Measurements from ENCODE around the gene MBNL2. TPM values are rescaled to one million over a fixed set of nuclear protein-coding genes. Genes with fewer than 3 reads are reported as not detected.

Gene MBNL2
- total and polyA plus RNA-seq, 4 donors = 13.3 to 108 (median 39.3) TPM

GRCh38 chr13:97346097-97346496 is 124.0 kb downstream of the MBNL2 start:
- 95 to 97% methylated on average over 2 of the region's 2 CpGs for WGBS, 2 donors
- DNase-seq = no peak
- H3K27me3 ChIP-seq (ENCODE audit: control insufficient read depth in 3 of 3, insufficient read depth in 3 of 3, low read length in 2 of 3) = no peaks in the 10 kb centered on the region
- H3K27ac ChIP-seq (ENCODE audit: low read depth in 1 of 2, low read length in 1 of 2) = no peak overlapping the region
- peaks cover 0 to 19% (median 3%) of the 10 kb centered on the region in 5 donors for H3K4me1 ChIP-seq (ENCODE audit: control insufficient read depth in 5 of 5, insufficient read depth in 5 of 5, low read length in 5 of 5)
- no peak for ATAC-seq (ENCODE audit: insufficient read depth, low FRiP score)
- peaks cover 13 to 51% (median 27%) of the 10 kb centered on the region in 4 donors for H3K36me3 ChIP-seq (ENCODE audit: control insufficient read depth in 4 of 4, insufficient read depth in 4 of 4, low read length in 4 of 4)
- no peak for TF ChIP-seq CTCF (IDR thresholded peaks at IDR 0.05; ENCODE audit: control extremely low read depth, extremely low read depth)
- H3K9me3 ChIP-seq (ENCODE audit: control insufficient read depth in 4 of 4, insufficient read depth in 3 of 4, low read length in 3 of 4) = peaks cover 0 to 3% (median 0%) of the 10 kb centered on the region in 4 donors
- H3K4me3 ChIP-seq = no peak overlapping the region
- no peak overlapping the region for H3K9ac ChIP-seq (ENCODE audit: insufficient read depth in 1 of 2, low read length in 2 of 2)

DNA sequence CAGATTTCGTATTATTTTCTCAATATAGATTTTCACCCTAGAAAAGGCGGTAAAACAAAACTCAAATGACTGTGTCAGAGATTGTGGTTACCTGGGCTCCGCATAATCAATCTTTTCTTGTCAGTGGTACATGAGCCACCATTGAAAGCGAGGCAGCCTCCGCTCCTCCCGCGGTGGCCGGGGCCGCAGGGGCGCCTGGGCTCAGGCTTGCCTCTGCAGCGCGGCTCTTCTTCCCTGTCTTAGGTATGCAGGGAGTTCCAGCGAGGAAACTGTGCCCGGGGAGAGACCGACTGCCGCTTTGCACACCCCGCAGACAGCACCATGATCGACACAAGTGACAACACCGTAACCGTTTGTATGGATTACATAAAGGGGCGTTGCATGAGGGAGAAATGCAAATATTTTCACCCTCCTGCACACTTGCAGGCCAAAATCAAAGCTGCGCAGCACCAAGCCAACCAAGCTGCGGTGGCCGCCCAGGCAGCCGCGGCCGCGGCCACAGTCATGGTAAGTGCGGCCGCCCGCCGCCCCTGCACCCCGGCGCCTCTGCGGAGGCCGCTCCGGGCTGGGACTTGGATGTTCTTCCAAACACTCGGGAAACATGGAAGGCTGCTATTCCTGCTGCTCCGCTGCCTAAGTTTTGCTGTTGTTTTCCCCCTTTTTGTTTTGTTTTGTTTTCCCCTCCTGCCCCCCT is 124.6 kb downstream of the MBNL2 start:
- H3K9ac ChIP-seq (ENCODE audit: insufficient read depth in 1 of 2, low read length in 2 of 2) = no peak overlapping the region
- no peak overlapping the region for H3K4me3 ChIP-seq
- peaks cover 0 to 13% (median 3%) of the 10 kb centered on the region in 5 donors for H3K4me1 ChIP-seq (ENCODE audit: control insufficient read depth in 5 of 5, insufficient read depth in 5 of 5, low read length in 5 of 5)
- ATAC-seq (ENCODE audit: insufficient read depth, low FRiP score) (no peak), DNase-seq (no peak)
- peaks cover 0 to 7% (median 1%) of the 10 kb centered on the region in 4 donors for H3K9me3 ChIP-seq (ENCODE audit: control insufficient read depth in 4 of 4, insufficient read depth in 3 of 4, low read length in 3 of 4)
- no peaks in the 10 kb centered on the region for H3K27me3 ChIP-seq (ENCODE audit: control insufficient read depth in 3 of 3, insufficient read depth in 3 of 3, low read length in 2 of 3)
- no peak overlapping the region for H3K27ac ChIP-seq (ENCODE audit: low read depth in 1 of 2, low read length in 1 of 2)
- TF ChIP-seq CTCF (IDR thresholded peaks at IDR 0.05; ENCODE audit: control extremely low read depth, extremely low read depth) = no peak
- 95 to 97% methylated on average over 39 of the region's 39 CpGs for WGBS, 2 donors
- peaks cover 15 to 57% (median 31%) of the 10 kb centered on the region in 4 donors for H3K36me3 ChIP-seq (ENCODE audit: control insufficient read depth in 4 of 4, insufficient read depth in 4 of 4, low read length in 4 of 4)

GRCh38 chr13:97347255-97347932 is 125.3 kb downstream of the MBNL2 start:
- Histone ChIP-seq H3K9ac (ENCODE audit: insufficient read depth in 1 of 2, low read length in 2 of 2) (no peak overlapping the region), H3K9me3 (ENCODE audit: control insufficient read depth in 4 of 4, insufficient read depth in 3 of 4, low read length in 3 of 4) (peaks cover 0 to 7% (median 1%) of the 10 kb centered on the region in 4 donors), H3K4me1 (ENCODE audit: control insufficient read depth in 5 of 5, insufficient read depth in 5 of 5, low read length in 5 of 5) (peaks cover 0 to 6% (median 2%) of the 10 kb centered on the region in 5 donors), H3K4me3 (no peak overlapping the region), H3K36me3 (ENCODE audit: control insufficient read depth in 4 of 4, insufficient read depth in 4 of 4, low read length in 4 of 4) (peaks cover 15 to 60% (median 32%) of the 10 kb centered on the region in 4 donors), H3K27ac (ENCODE audit: low read depth in 1 of 2, low read length in 1 of 2) (no peak overlapping the region), H3K27me3 (ENCODE audit: control insufficient read depth in 3 of 3, insufficient read depth in 3 of 3, low read length in 2 of 3) (no peaks in the 10 kb centered on the region)
- WGBS, 2 donors = 93 to 97% methylated on average over 9 of the region's 9 CpGs
- ATAC-seq (ENCODE audit: insufficient read depth, low FRiP score) (no peak), DNase-seq (no peak)
- TF ChIP-seq CTCF (IDR thresholded peaks at IDR 0.05; ENCODE audit: control extremely low read depth, extremely low read depth) = no peak
